Lower lobe of right lung (tissue), 2 donors: ENCODE results near the gene AFG3L2. TPM values are rescaled to one million over a fixed set of nuclear protein-coding genes. Genes with fewer than 3 reads are reported as not detected.

Source experiments
- ATAC-seq, 2 donors: fragments of 200-7000 bp; cut with Tn5 transposase; one replicate each; pipeline ENCODE4 v1.9.1; 2020 to 2022; ENCODE audit warnings: mild to moderate bottlenecking in 2 of 2, moderate library complexity in 2 of 2
- DNase-seq: peaks from one replicate; pipeline ENCODE4 v3.0.0-alpha.2; 2020
- H3K27ac ChIP-seq: fragments of 200-600 bp; one replicate; pipeline ENCODE4 v1.8.0; 2022
- H3K27me3 ChIP-seq: fragments of 200-600 bp; one replicate; pipeline ENCODE4 v1.8.0; 2022; ENCODE audit warnings: low read depth
- H3K36me3 ChIP-seq: fragments of 200-600 bp; one replicate; pipeline ENCODE4 v1.8.0; 2022; ENCODE audit warnings: mild to moderate bottlenecking
- H3K4me1 ChIP-seq: fragments of 200-600 bp; one replicate; pipeline ENCODE4 v1.8.0; 2022
- H3K4me3 ChIP-seq: fragments of 200-600 bp; one replicate; pipeline ENCODE4 v1.8.0; 2022; ENCODE audit warnings: mild to moderate bottlenecking
- H3K9me3 ChIP-seq: fragments of 200-600 bp; one replicate; pipeline ENCODE4 v1.8.0; 2022
- CTCF ChIP-seq: fragments of 200-600 bp; IDR thresholded peaks from one replicate; pipeline ENCODE4 v1.8.0; 2022; ENCODE audit warnings: antibody characterized with exemption, mild to moderate bottlenecking
- intact Hi-C: fragments of 100-400 bp; cut with DNase I; formaldehyde crosslinking; loops from one replicate; pipeline ENCODE4 v1.11.0; 2022
- total RNA-seq: library from RNA; stranded (reverse); fragmentation: NEBNext Ultra II Directional; extraction: Animal tissue kit (Norgen Biotek cat#: 25700); gene quantifications from one replicate; pipeline ENCODE4 v1.2.1, GENCODE V29; 2021
- donor health status: DM: no; HTN: yes; CAD: no; lungs with severe emphysema.

Gene AFG3L2
- total RNA-seq, 1 donor from 2014 or later, result 31.1 TPM

GRCh38 chr18:12293831-12294230 is 83.2 kb downstream of the AFG3L2 start:
- H3K27me3 ChIP-seq, result peaks cover 13% of the 10 kb centered on the region
- H3K9me3 ChIP-seq, result no peaks in the 10 kb centered on the region
- intact Hi-C loops, result no loop called here
- TF ChIP-seq CTCF, result no peak
- ATAC-seq (no peak), DNase-seq (no peak)
- H3K36me3 ChIP-seq, result no peaks in the 10 kb centered on the region
- H3K4me3 ChIP-seq, result no peak overlapping the region
- no peak overlapping the region for H3K27ac ChIP-seq
- H3K4me1 ChIP-seq, result peaks cover 2% of the 10 kb centered on the region

- no peaks in the 10 kb centered on the region for H3K9me3 ChIP-seq
- ATAC-seq (no peak), DNase-seq (no peak)
- no peaks in the 10 kb centered on the region for H3K36me3 ChIP-seq
- TF ChIP-seq CTCF, result no peak
- peaks cover 33% of the 10 kb centered on the region for H3K27me3 ChIP-seq
- intact Hi-C loops, result no loop called here
- H3K27ac ChIP-seq, result no peak overlapping the region
- H3K4me3 ChIP-seq, result no peak overlapping the region
- peaks cover 15% of the 10 kb centered on the region for H3K4me1 ChIP-seq
These were observed 85.3 kb downstream of the AFG3L2 start for GRCh38 chr18:12291690-12292089.

GRCh38 chr18:12291161-12291560 is 85.9 kb downstream of the AFG3L2 start:
- no peak overlapping the region for H3K27ac ChIP-seq
- TF ChIP-seq CTCF, result no peak
- intact Hi-C loops, result no loop called here

GRCh38 chr18:12290086-12290485 is 86.9 kb downstream of the AFG3L2 start:
- no peak overlapping the region for H3K27ac ChIP-seq
- peaks cover 34% of the 10 kb centered on the region for H3K27me3 ChIP-seq
- intact Hi-C loops, result no loop called here
- DNase-seq (no peak), ATAC-seq (no peak)
- no peaks in the 10 kb centered on the region for H3K9me3 ChIP-seq
- no peak for TF ChIP-seq CTCF
- no peak overlapping the region for H3K4me3 ChIP-seq
- no peaks in the 10 kb centered on the region for H3K36me3 ChIP-seq
- H3K4me1 ChIP-seq, result peaks cover 15% of the 10 kb centered on the region

More at GRCh38 chr18:12291161-12291560, 85.9 kb downstream of the AFG3L2 start:
- DNase-seq, result no peak
- peaks cover 15% of the 10 kb centered on the region for H3K4me1 ChIP-seq
- peaks cover 34% of the 10 kb centered on the region for H3K27me3 ChIP-seq
- no peak for ATAC-seq
- H3K4me3 ChIP-seq, result no peak overlapping the region
- no peaks in the 10 kb centered on the region for H3K36me3 ChIP-seq
- no peaks in the 10 kb centered on the region for H3K9me3 ChIP-seq

- intact Hi-C loops, result no loop called here
- peak overlapping the region; percentile 86 for H3K27ac ChIP-seq
- peak; percentile 1 for ATAC-seq
- H3K4me3 ChIP-seq, result peak overlapping the region; percentile 48
- no peak for DNase-seq
- no peaks in the 10 kb centered on the region for H3K36me3 ChIP-seq
- TF ChIP-seq CTCF, result no peak
- H3K4me1 ChIP-seq, result peaks cover 15% of the 10 kb centered on the region
- H3K27me3 ChIP-seq, result peaks cover 34% of the 10 kb centered on the region
- H3K9me3 ChIP-seq, result no peaks in the 10 kb centered on the region
These were observed 88.6 kb downstream of the AFG3L2 start for GRCh38 chr18:12288403-12288755.
